GM21786 (cell line): ENCODE measurements around the gene PYROXD2.
A peak's percentile ranks its signal among the peaks of the same experiment; 100 is the strongest.
"Not testable (repeated sequence)": the region's sequence is repeated elsewhere in the genome, so short reads cannot be mapped to it uniquely, and the experiment has no call there.

Experiments used
- ATAC-seq: cut with Tn5 transposase; IDR thresholded peaks from one replicate; pipeline ENCODE4 v1.9.1; 2021; ENCODE audit not compliant: unreplicated experiment

Gene PYROXD2

DNA sequence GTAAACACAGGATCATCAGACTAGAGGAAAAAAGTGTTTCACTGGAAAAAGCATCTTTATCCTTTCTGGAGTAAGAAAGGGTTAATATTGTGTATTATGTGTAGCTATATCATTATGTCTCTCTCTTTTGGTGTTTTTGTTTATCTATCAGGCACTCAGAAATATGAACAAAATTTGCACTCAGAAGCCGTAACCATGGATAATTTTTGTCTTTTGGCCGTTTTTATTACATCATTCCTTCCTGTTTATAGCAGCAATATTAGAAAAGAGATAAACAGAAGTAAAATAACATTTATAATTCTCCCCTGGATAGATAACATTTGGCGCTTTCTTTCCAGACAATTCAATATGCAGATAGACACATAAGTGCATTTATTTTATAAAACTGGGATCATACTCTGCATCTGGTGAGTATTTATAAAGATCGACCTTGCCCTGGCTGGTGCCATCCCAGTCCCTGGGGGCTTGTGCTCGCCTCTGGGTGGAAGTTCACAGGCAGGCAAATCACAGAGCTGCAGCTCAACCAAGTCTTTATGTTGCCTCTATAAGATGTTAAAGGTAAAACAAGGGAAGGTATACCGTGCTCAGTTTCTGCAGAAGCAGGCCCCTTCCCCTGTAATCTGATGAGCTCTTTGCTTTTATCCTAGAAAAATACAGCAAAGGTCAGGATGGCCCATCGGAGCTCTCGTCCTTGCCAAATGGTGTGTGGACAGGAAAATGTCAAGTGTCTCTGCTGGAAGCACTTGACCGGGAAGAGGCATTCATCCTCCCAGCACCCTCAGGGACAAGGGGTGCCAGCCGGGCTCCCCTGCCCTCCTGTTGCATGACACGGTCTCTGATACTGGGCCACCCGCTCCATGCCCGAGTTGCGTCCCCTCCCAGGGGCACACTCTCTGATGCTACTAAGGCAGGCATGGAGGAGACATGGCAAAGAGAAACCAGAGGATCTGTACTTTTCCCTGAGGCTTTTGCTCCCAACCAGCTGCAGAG is 43.9 kb downstream of the PYROXD2 start:
- ATAC-seq: no peak

GRCh38 chr10:98369801-98370200 is 45.2 kb downstream of the PYROXD2 start:
- no peak for ATAC-seq

DNA sequence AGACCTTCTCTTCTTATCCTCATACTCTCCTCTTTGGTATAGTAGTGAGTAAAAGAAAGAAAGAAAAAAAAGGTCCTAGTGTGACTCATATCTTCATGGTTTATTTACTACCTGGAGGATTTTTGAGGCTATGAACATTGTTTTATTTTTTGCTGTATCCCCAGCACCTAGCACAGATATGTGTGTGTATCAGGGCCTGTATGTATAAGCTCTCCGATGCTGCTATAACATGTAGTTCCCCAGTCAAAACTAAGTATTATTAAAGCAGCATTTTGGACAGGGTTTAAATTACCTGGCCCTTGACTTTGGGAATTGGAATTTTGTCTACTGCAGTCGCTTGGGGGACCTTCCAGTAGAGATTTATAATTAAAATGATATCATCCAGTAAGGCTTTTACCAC is 46.3 kb downstream of the PYROXD2 start:
- no peak for ATAC-seq

- ATAC-seq: no peak
Observed at GRCh38 chr10:98367604-98368451, 47.2 kb downstream of the PYROXD2 start.

DNA sequence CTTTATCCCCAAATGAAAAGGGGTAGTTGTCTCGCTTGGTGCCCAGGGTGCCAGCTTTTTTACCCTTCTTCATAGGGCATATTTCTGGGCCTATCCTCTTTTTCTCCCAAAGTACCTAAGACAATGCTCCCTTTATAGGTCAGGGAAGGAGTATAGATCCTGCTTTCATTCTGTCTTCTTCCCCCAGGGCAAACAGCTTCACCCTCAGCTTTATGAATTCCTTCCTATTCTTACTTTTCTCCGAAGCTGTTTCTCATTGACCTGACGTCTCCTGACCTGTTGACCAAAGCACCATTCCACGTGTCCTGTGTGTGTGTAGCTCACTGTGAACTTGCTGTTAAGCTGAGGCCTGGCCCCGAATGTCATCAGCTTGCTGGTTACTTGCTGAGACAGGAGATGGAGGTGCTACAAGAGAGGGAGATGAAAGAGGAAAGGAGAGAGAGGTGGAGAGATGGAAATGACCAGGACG is 48.9 kb downstream of the PYROXD2 start:
- no peak for ATAC-seq

- no peak for ATAC-seq
Observed at GRCh38 chr10:98365406-98366061, 49.4 kb downstream of the PYROXD2 start.

GRCh38 chr10:98364432-98365102 is 50.4 kb downstream of the PYROXD2 start:
- ATAC-seq: no peak

DNA sequence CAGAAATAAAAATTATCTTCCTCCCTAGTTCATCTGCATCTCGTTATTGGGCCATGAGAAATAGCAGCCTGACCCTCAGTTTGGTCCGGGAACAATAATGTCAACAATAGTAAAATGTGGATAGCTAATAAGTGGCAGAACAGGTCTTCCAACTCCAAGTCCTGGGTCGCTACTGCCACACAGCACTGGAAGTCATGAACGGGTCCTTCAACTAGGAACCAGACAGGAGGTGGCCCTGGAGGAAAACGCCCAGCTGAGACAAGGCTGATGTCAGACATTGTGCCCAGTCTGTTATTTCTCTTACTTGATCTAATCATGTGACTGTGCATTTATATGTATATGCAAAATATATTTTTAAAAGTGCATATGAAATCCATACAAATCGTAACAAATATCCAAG is 51.8 kb downstream of the PYROXD2 start:
- ATAC-seq: no peak

- ATAC-seq: peak; percentile 97
Observed at GRCh38 chr10:98361131-98362025, 53.6 kb downstream of the PYROXD2 start.

DNA sequence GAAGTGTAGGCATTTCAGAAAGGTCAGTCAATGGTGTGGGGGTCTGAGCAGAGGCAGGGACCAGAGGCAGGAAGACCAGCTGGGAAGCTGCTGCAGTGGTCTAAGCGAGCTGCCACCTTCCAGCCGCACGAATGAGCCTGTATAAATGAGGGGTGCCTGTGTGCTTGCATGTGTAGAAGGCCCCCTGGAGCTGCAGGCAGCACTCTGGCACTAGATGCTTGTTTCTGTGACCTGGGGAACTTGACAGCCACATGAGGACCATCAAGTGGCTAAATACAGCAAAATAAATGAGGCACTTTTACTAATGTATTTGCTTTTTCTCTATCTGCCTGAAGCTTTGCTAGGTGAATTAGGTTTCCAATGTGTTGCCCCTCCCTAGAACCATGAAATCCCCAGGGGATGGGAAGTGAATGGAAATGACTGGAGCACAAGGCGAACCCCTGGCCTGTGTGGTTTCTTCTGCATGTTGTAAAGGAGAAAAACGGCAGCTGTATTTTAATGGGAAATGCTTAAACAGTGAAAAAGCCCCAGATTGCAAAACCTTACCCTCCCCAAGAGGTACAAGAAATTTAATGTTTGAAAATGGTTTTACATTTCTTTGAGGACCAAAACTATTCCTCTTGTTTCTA is 57.7 kb downstream of the PYROXD2 start:
- ATAC-seq: no peak

DNA sequence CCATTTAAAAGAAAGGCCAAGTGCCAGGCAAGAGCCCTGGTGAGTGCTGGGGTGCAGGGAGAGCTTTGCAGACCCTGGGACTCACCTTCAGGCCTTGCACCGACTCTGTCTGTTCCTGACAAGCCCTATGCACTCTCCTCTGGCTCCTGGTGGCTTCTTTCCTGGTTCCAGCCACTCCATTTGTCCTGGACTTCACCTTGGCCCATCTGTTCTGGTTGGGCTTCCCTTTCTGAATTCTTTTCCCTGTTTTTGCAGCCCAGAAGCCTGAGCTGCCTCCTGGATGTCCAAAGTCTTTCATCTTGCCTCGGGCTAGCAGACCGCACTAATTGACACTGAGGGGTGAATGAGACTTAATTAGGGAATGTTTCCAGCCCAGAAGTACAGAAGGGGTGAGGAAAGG is 60.5 kb downstream of the PYROXD2 start:
- no peak for ATAC-seq

DNA sequence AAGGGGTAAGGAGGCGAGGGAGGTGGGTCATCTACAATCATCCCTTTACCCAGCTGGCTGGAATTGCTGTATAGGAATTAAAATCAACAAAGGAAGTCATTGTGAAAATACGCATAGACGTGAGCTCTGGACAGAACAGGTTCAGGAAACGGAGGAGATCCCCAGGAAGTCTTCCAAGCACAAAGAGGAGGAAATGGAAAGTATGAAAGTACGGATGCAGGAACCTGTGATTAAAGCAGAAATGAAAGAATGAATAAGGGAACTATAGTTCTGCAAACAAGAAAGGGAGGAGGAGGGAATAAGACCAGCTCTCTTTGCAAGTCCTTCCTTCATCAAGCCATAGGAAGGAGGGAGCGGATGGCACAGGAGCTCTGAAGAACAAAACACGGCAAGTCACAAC is 61.8 kb downstream of the PYROXD2 start:
- ATAC-seq: no peak

DNA sequence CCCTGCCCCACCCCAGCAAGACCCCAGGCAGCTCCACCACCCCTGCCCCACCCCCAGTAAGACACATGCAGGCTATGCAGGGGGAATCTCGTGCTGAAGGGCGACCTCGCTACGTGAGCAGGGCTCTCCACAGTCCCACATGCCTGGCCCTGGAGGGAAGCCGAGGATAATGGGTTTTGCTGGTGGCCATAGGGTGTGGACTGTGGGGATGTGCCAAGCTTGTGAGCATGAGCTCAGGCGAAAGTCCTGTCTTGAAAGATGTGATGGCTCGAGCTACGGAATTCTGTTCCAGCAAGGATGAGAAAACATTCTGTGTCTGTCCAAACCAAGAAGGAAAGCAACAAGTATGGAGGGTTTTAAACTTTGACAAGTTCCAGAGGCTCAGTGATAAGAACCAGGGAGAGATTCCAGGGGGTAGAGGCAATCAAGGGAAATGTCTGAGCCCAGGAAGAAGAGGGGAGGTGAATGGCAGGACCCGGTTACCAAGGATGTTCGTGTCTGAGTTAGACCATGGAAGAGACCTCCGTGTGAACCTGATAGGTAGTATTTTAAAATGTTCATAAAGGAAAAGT is 63.1 kb downstream of the PYROXD2 start:
- no peak for ATAC-seq

DNA sequence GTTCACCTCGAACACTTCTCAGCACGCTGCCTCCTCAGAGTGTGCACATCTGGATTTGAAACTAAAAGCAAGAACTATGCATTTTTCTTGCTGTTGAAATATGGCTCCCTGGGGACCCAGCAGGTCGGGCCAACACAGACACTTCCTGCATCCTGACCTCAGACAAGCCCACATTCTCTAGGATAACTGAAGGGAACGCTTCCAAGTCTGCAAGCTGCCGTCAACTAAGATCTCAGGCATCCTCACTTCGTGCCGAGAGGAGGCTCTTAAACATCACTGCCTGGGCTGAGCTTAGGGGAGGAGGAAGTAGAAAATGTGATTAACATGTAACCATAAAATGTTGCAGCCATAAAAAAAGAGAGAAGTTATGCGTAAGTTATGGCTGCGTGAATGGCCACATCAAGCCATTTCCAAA is 65.5 kb downstream of the PYROXD2 start:
- ATAC-seq: peak; percentile 72

DNA sequence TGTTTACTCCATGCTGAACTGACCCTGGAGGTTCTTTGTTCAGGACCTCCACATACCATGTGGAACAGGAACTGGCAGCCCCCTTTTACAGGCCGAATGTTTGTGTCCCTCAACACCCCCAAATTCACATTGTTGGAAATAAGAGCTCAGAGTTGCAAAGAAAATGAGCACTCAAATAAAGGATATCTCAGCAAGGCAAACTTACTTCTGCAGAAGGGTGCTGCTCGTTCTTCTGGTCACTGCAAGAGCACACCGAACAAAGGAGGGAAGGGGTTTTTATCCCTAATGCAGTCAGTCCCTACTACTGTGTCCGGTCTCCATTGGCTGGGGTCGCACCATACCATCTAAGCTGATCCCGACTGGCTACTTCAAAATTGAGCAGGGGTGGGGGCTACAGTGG is 68.1 kb downstream of the PYROXD2 start:
- ATAC-seq: no peak

DNA sequence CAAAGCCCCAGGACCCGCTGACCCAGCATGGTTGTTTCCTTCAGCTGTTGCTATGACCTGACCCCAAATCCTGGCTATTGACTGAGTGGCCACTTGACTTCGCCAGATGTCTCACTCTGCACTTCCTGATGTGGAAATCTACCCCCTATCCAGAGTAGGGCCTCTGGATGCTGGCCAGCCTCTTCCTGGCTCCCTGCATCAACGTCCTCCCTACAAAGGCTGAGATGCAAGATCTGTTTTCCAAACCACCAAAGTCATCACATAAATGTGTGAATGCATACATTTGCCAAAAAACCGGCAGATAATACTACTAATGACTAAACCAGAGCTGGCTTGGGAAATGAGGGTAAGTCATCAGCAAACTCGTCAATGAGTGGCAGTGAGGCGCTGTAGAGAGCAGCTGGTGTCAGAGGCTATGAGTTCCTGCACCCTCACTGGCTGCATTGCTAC is 70.4 kb downstream of the PYROXD2 start:
- ATAC-seq: no peak

DNA sequence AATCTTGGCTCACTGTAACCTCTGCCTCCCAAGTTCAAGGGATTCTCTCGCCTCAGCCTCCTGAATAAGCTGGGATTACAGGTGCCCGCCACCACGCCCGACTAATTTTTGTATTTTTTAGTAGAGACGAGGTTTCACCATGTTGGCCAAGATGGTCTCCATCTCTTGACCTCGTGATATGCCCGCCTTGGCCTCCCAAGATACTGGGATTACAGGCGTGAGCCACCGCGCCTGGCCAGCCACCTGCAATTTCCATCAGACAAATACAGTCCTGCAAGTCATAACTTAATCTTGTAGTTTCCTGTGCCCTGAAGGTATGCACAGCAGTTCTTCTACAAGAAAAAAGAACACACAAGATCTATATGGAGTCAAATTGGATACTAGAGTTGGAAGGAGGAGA is 73.3 kb downstream of the PYROXD2 start:
- not testable (repeated sequence) for ATAC-seq

DNA sequence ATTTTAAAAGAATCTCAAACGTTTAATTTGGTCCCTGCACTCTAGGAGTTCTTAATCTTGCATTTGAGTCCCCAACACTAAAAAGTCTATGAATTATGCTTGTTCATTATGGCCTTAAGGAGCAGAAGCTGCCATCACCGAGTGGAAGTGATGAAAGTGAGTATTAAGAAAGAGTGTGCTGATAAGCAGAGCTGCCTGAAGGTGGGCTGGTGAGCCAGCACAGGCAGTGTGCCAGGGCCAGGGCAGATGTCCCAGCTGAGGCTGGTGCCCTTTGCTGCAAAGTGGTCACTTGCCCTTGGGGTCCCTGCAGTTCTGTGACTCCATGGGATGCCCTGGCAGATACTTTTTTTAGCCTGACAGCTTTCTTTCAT is 74.1 kb downstream of the PYROXD2 start:
- no peak for ATAC-seq
